Measurements from ENCODE around the gene PRAMEF5.
"Not testable (repeated sequence)": the region's sequence is repeated elsewhere in the genome, so short reads cannot be mapped to it uniquely, and the experiment has no call there.

The PRAMEF5 gene

DNA sequence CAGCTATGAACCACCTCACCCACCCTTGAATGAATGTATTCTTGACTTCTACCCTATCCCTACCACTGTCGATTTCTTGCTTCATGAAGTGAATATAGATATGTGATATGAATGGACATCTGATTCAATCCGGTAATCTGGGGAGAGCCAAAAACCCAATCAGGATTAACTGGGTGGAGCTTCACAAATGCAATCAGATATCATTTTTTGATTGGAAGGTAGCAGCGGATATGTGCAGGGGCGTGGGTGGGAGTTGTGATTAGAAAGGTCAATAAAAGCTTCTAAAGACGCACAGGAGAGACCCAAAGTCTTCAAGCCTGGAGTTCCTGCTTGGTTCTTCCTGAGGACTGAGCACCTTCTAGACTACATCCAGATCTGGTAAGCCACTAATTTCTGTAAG, at the start of gene PRAMEF5:
TSS of gene PRAMEF5 (plus strand) at position 301 of the 400 bp plus-strand sequence. CDS start 5,071 bp downstream, outside the sequence.
- not testable (repeated sequence) for DNase-seq

DNA sequence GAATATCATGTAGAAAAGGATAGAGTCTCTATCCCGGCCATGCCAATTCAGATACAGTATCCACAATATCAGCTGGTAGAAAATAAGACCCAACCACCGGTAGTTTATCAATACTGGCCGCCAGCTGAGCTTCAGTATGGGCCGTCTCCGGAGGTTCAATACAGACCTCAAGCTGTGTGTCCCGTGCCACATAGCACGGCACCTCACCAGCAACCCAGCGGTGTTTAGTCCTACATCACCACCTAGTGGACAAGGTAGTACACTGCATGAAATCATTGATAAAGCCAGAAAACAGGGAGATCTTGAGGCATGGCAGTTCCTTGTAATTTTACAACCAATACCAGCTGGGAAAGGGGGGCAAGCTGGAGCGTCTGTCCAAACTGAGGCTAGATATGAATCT, 45.3 kb upstream of the PRAMEF5 start:
- not testable (repeated sequence) for DNase-seq

DNA sequence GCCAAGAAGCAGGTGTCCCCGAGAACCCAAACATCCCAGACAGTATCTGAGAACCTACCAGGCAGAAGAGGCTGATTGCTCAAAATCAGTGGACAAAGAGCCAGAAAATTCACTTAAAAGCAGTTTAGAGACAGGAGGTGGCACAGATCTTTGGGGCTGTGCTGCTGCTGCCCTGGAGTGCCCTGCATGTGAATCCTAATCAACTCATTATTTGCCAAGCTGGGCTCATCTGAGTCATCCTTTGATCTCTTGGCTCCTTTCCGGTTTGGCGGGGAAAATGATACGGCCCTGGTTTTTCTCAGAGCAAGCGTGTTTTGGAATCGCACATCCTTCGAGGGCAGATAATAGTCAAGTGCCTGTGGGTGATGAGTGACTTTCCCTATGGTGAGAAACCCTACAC, 37.4 kb upstream of the PRAMEF5 start:
- not testable (repeated sequence) for DNase-seq

DNA sequence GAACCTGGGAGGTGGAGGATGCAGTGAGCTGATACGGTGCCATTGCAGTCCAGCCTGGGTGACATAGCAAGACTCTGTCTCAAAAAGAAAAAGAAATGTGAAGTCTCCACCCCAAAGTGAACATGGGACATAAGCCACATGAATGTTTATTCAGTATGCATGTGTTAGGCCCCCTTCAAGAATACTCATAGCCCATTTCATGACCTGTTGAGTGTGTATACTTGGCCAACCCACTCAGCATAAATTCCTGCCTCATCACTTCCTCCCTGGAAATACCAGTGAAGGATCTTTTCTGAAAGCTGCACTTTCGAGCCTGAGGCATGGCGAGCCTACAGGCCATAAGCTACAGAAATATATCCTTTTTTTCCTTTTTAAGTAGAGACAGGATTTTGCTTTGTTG, 34.8 kb upstream of the PRAMEF5 start:
- not testable (repeated sequence) for DNase-seq

- not testable (repeated sequence) for DNase-seq
Observed at GRCh38 chr1:13222788-13223187, 31.2 kb upstream of the PRAMEF5 start.

- DNase-seq, result no peak
Observed at GRCh38 chr1:13224480-13225060, 29.4 kb upstream of the PRAMEF5 start.

GRCh38 chr1:13225675-13226204, 28.3 kb upstream of the PRAMEF5 start, which contains the start of gene PRAMEF18:
Gene PRAMEF18 (minus strand): TSS chr1:13226154. CDS start chr1:13226106, 48 bp downstream.
- DNase-seq, result not testable (repeated sequence)

DNA sequence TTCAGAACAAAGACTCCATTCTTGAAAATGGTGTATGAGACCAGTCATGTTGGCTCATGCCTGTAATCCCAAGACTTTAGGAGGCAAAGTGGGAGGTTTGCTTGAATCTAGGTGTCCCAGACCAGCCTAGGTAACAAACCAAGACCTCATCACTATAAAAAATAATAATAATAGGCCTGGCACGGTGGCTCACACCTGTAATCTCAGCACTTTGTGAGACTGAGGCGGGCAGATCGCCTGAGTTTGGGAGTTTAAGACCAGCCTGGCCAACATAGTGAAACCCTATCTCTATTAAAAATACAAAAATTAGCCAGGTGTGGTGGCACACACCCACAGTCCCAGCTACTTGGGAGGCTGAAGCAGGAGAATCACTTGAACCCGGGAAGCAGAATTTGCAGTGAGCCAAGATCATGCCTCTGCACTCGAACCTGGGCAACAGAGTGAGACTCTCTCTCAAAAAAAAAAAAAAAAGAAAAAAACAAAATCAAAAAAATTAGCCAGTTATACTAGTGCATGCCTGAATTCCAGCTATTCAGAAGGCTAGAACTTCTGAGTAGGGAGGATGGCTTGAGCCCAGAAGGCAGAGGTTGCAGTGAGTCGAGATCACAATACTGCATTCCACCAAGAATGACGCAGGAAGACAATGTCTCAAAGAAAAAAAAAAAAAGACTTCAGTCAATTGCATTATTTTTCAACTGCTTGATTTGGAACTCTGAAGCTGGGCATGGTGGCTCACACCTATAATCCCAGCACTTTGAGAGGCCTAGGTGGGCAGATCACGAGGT, 26.5 kb upstream of the PRAMEF5 start:
- DNase-seq, result not testable (repeated sequence)

DNA sequence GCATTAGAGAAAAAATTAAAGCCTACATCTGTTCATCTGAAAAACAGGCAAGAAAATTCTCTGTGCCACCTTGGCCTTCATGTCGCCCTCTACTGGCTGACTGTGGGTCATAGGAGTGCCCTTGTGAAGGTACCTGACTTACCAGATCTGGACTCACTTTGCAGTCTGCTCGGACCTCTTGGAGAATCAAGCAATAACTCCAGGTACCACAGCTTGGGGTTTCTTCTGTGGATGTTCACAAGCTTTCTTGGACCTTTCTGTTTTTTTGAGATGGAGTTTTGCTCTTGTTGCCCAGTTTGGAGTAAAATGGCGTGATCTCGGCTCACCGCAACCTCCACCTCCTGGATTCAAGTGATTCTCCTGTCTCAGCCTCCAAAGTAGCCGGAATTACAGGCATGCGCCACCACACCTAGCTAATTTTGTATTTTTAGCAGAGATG, 25.6 kb upstream of the PRAMEF5 start:
- peak in 1 of 4 experiments; percentile 6 for DNase-seq

- not testable (repeated sequence) for DNase-seq
Observed at GRCh38 chr1:13230096-13230495, 23.9 kb upstream of the PRAMEF5 start.

GRCh38 chr1:13230601-13231000, 23.4 kb upstream of the PRAMEF5 start:
- DNase-seq, result not testable (repeated sequence)

GRCh38 chr1:13231061-13231750, 22.8 kb upstream of the PRAMEF5 start:
- DNase-seq, result not testable (repeated sequence)

DNA sequence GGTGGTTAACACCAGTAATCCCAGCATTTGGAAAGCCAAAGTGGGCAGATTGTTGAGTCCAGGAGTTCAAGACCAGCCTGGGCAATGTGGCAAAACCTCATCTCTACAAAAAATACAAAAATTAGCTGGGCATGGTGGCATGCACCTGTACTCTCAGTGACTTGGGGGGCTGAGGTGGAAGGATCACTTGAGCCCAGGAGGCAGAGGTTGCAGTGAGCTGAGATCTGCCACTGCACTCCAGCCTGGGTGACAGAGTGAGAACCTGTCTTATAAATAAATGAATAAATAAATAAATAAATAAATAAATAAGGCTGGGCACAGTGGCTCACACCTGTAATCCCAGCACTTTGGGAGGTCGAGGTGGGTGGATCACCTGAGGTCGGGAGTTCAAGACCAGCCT, 21.9 kb upstream of the PRAMEF5 start:
- not testable (repeated sequence) for DNase-seq

DNA sequence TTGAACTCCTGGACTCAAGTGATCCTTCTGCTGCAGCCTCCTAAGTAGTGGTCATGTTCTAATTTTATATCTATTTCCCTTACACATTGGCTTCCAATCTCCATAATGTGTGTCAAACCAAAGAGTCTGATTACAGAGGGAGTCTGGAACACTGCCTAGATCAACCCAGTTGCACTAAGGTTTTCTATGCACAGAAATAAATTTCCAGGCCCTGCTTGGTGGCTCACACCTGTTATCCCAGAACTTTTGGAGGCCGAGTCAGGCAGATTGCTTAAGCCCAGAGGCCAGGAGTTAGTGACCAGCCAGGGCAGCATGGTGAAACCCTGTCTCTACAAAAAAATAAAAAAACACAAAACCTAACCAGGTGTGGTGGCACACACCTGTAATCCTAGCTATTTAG, 19.9 kb upstream of the PRAMEF5 start:
- not testable (repeated sequence) for DNase-seq

- not testable (repeated sequence) for DNase-seq
Observed at GRCh38 chr1:13237572-13237971, 16.4 kb upstream of the PRAMEF5 start.

DNA sequence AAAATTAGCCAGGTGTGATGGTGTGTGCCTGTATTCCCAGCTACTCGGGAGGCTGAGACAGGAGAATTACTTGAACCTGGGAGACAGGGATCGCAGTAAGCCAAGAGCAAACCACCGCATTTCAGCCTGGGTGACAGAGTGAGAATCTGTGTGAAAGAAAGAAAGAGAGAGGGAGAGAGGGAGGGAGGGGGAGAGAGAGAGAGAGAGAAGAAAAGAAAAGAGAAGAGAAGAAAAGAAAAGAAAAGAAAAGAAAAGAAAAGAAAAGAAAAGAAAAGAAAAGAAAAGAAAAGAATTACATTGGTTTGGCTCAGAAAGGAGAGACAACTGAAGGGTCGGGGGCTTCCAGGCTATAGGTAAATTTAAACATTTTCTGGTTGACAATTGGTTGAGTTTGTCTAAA, 14.4 kb upstream of the PRAMEF5 start:
- not testable (repeated sequence) for DNase-seq

DNA sequence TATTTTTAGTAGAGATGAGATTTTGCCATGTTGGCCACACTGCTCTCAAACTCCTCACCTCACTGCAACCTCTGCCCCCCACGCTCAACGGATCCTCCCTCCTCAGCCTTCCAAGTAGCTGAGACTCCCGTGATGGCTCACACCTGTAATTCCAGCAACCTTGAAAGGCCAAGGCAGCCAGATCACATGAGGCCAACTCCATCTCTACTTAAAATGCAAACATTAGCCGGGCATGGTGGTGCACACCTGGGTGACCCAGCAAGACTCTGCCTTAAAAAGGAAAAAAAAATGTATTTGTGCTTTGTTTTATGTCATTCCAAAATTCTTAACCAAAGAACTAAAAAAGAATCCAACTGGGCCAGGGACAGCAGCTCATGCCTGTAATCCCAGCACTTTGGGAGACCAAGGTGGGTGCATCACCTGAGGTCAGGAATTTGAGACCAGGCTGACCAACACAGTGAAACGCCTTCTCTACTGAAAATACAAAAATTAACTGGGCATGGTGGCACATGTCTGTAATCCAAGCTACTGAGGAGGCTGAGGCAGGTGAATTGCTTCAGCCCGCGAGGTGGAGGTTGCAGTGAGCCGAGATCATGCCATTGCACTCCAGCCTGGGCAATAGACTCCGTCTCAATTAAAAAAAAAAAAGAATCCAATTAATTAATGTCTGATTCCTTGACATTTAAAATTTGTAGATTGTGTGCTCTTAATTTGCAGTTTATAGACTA, 10.3 kb upstream of the PRAMEF5 start:
- not testable (repeated sequence) for DNase-seq

DNA sequence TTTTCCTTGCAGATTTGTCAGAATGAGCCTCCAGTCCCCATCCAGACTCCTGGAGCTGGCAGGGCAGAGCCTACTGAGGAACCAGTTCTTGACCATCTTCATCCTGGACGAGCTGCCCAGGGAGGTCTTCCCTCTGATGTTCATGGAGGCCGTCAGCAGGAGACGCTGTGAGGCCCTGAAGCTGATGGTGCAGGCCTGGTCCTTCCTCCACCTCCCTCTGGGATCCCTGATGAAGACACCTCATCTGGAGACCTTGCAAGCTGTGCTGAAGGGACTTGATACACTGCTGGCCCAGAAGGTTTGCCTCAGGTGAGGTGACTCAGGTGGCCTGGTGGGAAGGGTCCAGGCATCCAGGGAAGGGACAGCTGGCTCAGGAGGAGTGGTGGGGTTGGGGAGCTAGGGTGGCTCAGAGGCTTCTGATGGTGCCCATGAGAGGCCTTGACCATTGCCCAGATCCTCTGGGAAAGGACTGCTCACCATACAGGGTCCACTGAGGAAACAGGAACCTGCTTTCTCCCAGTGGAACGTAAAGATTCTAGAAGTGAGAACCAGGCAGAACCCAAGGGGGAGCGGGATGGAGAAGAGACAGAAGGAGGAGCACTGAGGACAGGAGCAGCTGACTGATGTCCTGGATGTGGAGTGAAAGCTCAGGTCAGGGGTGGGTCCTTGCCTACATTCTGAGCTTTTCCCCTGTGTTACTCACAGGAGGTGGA, 8.0 kb upstream of the PRAMEF5 start:
- not testable (repeated sequence) for DNase-seq

GRCh38 chr1:13246554-13246871, 7.5 kb upstream of the PRAMEF5 start:
- DNase-seq, result not testable (repeated sequence)

DNA sequence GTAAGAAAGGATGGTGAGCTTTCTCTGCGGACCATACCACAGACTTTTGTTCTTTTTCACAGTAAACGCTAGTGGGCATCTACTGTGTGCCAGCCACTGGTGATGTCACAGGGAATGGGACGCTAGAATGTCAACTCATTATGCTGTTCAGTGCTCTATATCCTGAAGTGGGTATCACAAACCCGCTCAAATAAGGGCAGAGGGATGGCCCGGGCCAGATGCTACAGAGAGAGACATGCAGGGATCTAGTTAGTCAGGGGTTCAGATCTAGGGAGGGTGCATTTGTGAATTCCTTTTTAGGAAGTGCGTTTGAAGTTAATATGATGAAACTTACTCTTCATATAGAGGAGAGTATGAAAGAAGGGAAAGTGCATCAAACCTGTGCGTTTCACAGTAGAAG, 6.9 kb upstream of the PRAMEF5 start:
- not testable (repeated sequence) for DNase-seq

DNA sequence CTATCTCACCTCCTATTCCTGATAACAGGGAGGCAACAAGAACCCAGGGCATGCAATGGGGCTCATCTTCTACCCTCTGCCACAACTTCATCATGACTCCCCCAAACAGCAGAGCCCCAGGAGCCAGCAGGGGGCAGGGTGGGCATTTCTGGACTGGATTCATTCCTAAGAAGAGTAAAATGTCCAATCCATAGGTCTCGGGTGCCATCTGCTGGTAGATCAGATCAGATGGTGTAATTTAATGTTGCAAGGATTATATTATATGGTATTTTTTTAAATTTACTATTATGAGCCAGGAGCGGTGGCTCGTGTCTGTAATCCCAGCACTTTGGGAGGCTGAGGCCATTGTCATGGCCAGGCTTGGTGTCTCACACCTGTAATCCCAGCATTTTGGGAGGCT, 11.1 kb downstream of the PRAMEF5 start:
- not testable (repeated sequence) for DNase-seq

GRCh38 chr1:13277016-13277415, 23.0 kb downstream of the PRAMEF5 start:
- not testable (repeated sequence) for DNase-seq

Data from activated naive CD4-positive, alpha-beta T cell (primary cell).